HFF-Myc (cell line): ENCODE measurements around the gene PTPRA.

ENCODE experiments used
- DNase-seq: peaks from one replicate; pipeline ENCODE4 v3.0.0-alpha.2; 2011; ENCODE audit warnings: low read depth; ENCODE audit errors: extremely low read depth
- H3K4me3 ChIP-seq: replicated peaks from 2 replicates; pipeline ENCODE4 v1.5.1; 2011; ENCODE audit warnings: low read depth, mild to moderate bottlenecking, control low read depth, low read length
- CTCF ChIP-seq: IDR thresholded peaks from 2 replicates; pipeline ENCODE4 v1.5.1; 2012; ENCODE audit warnings: mild to moderate bottlenecking, low read depth, low read length, control low read depth; ENCODE audit errors: missing control alignments

The PTPRA gene

GRCh38 chr20:2851086-2851485 is 22.2 kb upstream of the PTPRA start:
- H3K4me3 ChIP-seq = no peak overlapping the region
- no peak for TF ChIP-seq CTCF
- no peak for DNase-seq

- TF ChIP-seq CTCF = no peak
- H3K4me3 ChIP-seq = no peak overlapping the region
- no peak for DNase-seq
Measured at GRCh38 chr20:2858591-2858990, 14.7 kb upstream of the PTPRA start.

- no peak for TF ChIP-seq CTCF
- DNase-seq = no peak
Measured at GRCh38 chr20:2859330-2860121, 13.8 kb upstream of the PTPRA start.

GRCh38 chr20:2864626-2865025 is 8.7 kb upstream of the PTPRA start:
- H3K4me3 ChIP-seq = no peak overlapping the region
- no peak for DNase-seq
- TF ChIP-seq CTCF = no peak

More at GRCh38 chr20:2859330-2860121, 13.8 kb upstream of the PTPRA start:
- H3K4me3 ChIP-seq = no peak overlapping the region

- DNase-seq = no peak
- H3K4me3 ChIP-seq = no peak overlapping the region
- no peak for TF ChIP-seq CTCF
Measured at GRCh38 chr20:2865101-2865500, 8.2 kb upstream of the PTPRA start.

GRCh38 chr20:2865630-2866029 is 7.7 kb upstream of the PTPRA start:
- DNase-seq = no peak
- no peak for TF ChIP-seq CTCF
- no peak overlapping the region for H3K4me3 ChIP-seq

GRCh38 chr20:2866236-2866635 is 7.0 kb upstream of the PTPRA start:
- DNase-seq = no peak
- H3K4me3 ChIP-seq = no peak overlapping the region
- no peak for TF ChIP-seq CTCF
